Measurements from ENCODE around the gene WARS2.

Gene WARS2

GRCh38 chr1:119114786-119115185 is 25.7 kb downstream of the WARS2 start:
- Histone ChIP-seq H3K9ac (ENCODE audit: low read length in 2 of 2) (no peak overlapping the region), H3K36me3 (ENCODE audit: control insufficient read depth in 2 of 2, insufficient read depth in 2 of 2, low read length in 2 of 2) (no peaks in the 10 kb centered on the region), H3K4me1 (ENCODE audit: control insufficient read depth, insufficient read depth, low read length) (no peaks in the 10 kb centered on the region), H3K27me3 (ENCODE audit: control insufficient read depth in 1 of 2, insufficient read depth in 2 of 2, low read length in 2 of 2) (no peaks in the 10 kb centered on the region), H3K4me3 (ENCODE audit: low read length in 2 of 2) (no peak overlapping the region), H3K27ac (ENCODE audit: low read length) (no peak overlapping the region), H3K9me3 (ENCODE audit: control insufficient read depth in 2 of 2, low read length in 2 of 2) (no peaks in the 10 kb centered on the region)

- no peak overlapping the region for H3K4me3 ChIP-seq (ENCODE audit: low read length in 2 of 2)
- H3K27ac ChIP-seq (ENCODE audit: low read length): no peak overlapping the region
- H3K36me3 ChIP-seq (ENCODE audit: control insufficient read depth in 2 of 2, insufficient read depth in 2 of 2, low read length in 2 of 2): no peaks in the 10 kb centered on the region
- H3K4me1 ChIP-seq (ENCODE audit: control insufficient read depth, insufficient read depth, low read length): no peaks in the 10 kb centered on the region
- H3K9ac ChIP-seq (ENCODE audit: low read length in 2 of 2): no peak overlapping the region
- H3K9me3 ChIP-seq (ENCODE audit: control insufficient read depth in 2 of 2, low read length in 2 of 2): no peaks in the 10 kb centered on the region
- H3K27me3 ChIP-seq (ENCODE audit: control insufficient read depth in 1 of 2, insufficient read depth in 2 of 2, low read length in 2 of 2): no peaks in the 10 kb centered on the region
These were observed 27.7 kb downstream of the WARS2 start for GRCh38 chr1:119112791-119113190.

- H3K4me1 ChIP-seq (ENCODE audit: control insufficient read depth, insufficient read depth, low read length): no peaks in the 10 kb centered on the region
- no peaks in the 10 kb centered on the region for H3K27me3 ChIP-seq (ENCODE audit: control insufficient read depth in 1 of 2, insufficient read depth in 2 of 2, low read length in 2 of 2)
- H3K36me3 ChIP-seq (ENCODE audit: control insufficient read depth in 2 of 2, insufficient read depth in 2 of 2, low read length in 2 of 2): no peaks in the 10 kb centered on the region
- H3K4me3 ChIP-seq (ENCODE audit: low read length in 2 of 2): no peak overlapping the region
- no peak overlapping the region for H3K27ac ChIP-seq (ENCODE audit: low read length)
- no peaks in the 10 kb centered on the region for H3K9me3 ChIP-seq (ENCODE audit: control insufficient read depth in 2 of 2, low read length in 2 of 2)
- no peak overlapping the region for H3K9ac ChIP-seq (ENCODE audit: low read length in 2 of 2)
These were observed 28.2 kb downstream of the WARS2 start for GRCh38 chr1:119112244-119112643.

- H3K9ac ChIP-seq (ENCODE audit: low read length in 2 of 2): no peak overlapping the region
- H3K27ac ChIP-seq (ENCODE audit: low read length): no peak overlapping the region
- H3K4me1 ChIP-seq (ENCODE audit: control insufficient read depth, insufficient read depth, low read length): no peaks in the 10 kb centered on the region
- H3K36me3 ChIP-seq (ENCODE audit: control insufficient read depth in 2 of 2, insufficient read depth in 2 of 2, low read length in 2 of 2): no peaks in the 10 kb centered on the region
- no peaks in the 10 kb centered on the region for H3K27me3 ChIP-seq (ENCODE audit: control insufficient read depth in 1 of 2, insufficient read depth in 2 of 2, low read length in 2 of 2)
- H3K4me3 ChIP-seq (ENCODE audit: low read length in 2 of 2): no peak overlapping the region
- no peaks in the 10 kb centered on the region for H3K9me3 ChIP-seq (ENCODE audit: control insufficient read depth in 2 of 2, low read length in 2 of 2)
These were observed 31.5 kb downstream of the WARS2 start for GRCh38 chr1:119108988-119109387.

- H3K36me3 ChIP-seq (ENCODE audit: control insufficient read depth in 2 of 2, insufficient read depth in 2 of 2, low read length in 2 of 2): no peaks in the 10 kb centered on the region
- no peaks in the 10 kb centered on the region for H3K27me3 ChIP-seq (ENCODE audit: control insufficient read depth in 1 of 2, insufficient read depth in 2 of 2, low read length in 2 of 2)
- H3K9me3 ChIP-seq (ENCODE audit: control insufficient read depth in 2 of 2, low read length in 2 of 2): no peaks in the 10 kb centered on the region
- no peaks in the 10 kb centered on the region for H3K4me1 ChIP-seq (ENCODE audit: control insufficient read depth, insufficient read depth, low read length)
- no peak overlapping the region for H3K9ac ChIP-seq (ENCODE audit: low read length in 2 of 2)
- H3K27ac ChIP-seq (ENCODE audit: low read length): no peak overlapping the region
- no peak overlapping the region for H3K4me3 ChIP-seq (ENCODE audit: low read length in 2 of 2)
These were observed 36.7 kb downstream of the WARS2 start for GRCh38 chr1:119103764-119104163.

GRCh38 chr1:119102051-119102450 is 38.4 kb downstream of the WARS2 start:
- H3K27ac ChIP-seq (ENCODE audit: low read length): no peak overlapping the region

GRCh38 chr1:119101563-119101962 is 38.9 kb downstream of the WARS2 start:
- no peaks in the 10 kb centered on the region for H3K36me3 ChIP-seq (ENCODE audit: control insufficient read depth in 2 of 2, insufficient read depth in 2 of 2, low read length in 2 of 2)
- no peak overlapping the region for H3K27ac ChIP-seq (ENCODE audit: low read length)
- H3K9ac ChIP-seq (ENCODE audit: low read length in 2 of 2): no peak overlapping the region
- H3K9me3 ChIP-seq (ENCODE audit: control insufficient read depth in 2 of 2, low read length in 2 of 2): no peaks in the 10 kb centered on the region
- no peaks in the 10 kb centered on the region for H3K4me1 ChIP-seq (ENCODE audit: control insufficient read depth, insufficient read depth, low read length)
- no peaks in the 10 kb centered on the region for H3K27me3 ChIP-seq (ENCODE audit: control insufficient read depth in 1 of 2, insufficient read depth in 2 of 2, low read length in 2 of 2)
- no peak overlapping the region for H3K4me3 ChIP-seq (ENCODE audit: low read length in 2 of 2)

More at GRCh38 chr1:119102051-119102450, 38.4 kb downstream of the WARS2 start:
- H3K9me3 ChIP-seq (ENCODE audit: control insufficient read depth in 2 of 2, low read length in 2 of 2): no peaks in the 10 kb centered on the region
- no peak overlapping the region for H3K9ac ChIP-seq (ENCODE audit: low read length in 2 of 2)
- no peaks in the 10 kb centered on the region for H3K27me3 ChIP-seq (ENCODE audit: control insufficient read depth in 1 of 2, insufficient read depth in 2 of 2, low read length in 2 of 2)
- no peaks in the 10 kb centered on the region for H3K36me3 ChIP-seq (ENCODE audit: control insufficient read depth in 2 of 2, insufficient read depth in 2 of 2, low read length in 2 of 2)
- no peak overlapping the region for H3K4me3 ChIP-seq (ENCODE audit: low read length in 2 of 2)
- no peaks in the 10 kb centered on the region for H3K4me1 ChIP-seq (ENCODE audit: control insufficient read depth, insufficient read depth, low read length)

GRCh38 chr1:119099775-119100174 is 40.7 kb downstream of the WARS2 start:
- H3K27ac ChIP-seq (ENCODE audit: low read length): no peak overlapping the region
- H3K27me3 ChIP-seq (ENCODE audit: control insufficient read depth in 1 of 2, insufficient read depth in 2 of 2, low read length in 2 of 2): no peaks in the 10 kb centered on the region
- H3K9me3 ChIP-seq (ENCODE audit: control insufficient read depth in 2 of 2, low read length in 2 of 2): no peaks in the 10 kb centered on the region
- no peaks in the 10 kb centered on the region for H3K36me3 ChIP-seq (ENCODE audit: control insufficient read depth in 2 of 2, insufficient read depth in 2 of 2, low read length in 2 of 2)
- no peak overlapping the region for H3K9ac ChIP-seq (ENCODE audit: low read length in 2 of 2)
- H3K4me1 ChIP-seq (ENCODE audit: control insufficient read depth, insufficient read depth, low read length): no peaks in the 10 kb centered on the region
- no peak overlapping the region for H3K4me3 ChIP-seq (ENCODE audit: low read length in 2 of 2)

- Histone ChIP-seq H3K9me3 (ENCODE audit: control insufficient read depth in 2 of 2, low read length in 2 of 2) (no peaks in the 10 kb centered on the region), H3K36me3 (ENCODE audit: control insufficient read depth in 2 of 2, insufficient read depth in 2 of 2, low read length in 2 of 2) (no peaks in the 10 kb centered on the region), H3K9ac (ENCODE audit: low read length in 2 of 2) (no peak overlapping the region), H3K4me1 (ENCODE audit: control insufficient read depth, insufficient read depth, low read length) (no peaks in the 10 kb centered on the region), H3K4me3 (ENCODE audit: low read length in 2 of 2) (no peak overlapping the region), H3K27me3 (ENCODE audit: control insufficient read depth in 1 of 2, insufficient read depth in 2 of 2, low read length in 2 of 2) (no peaks in the 10 kb centered on the region), H3K27ac (ENCODE audit: low read length) (no peak overlapping the region)
These were observed 43.1 kb downstream of the WARS2 start for GRCh38 chr1:119097380-119097779.

- Histone ChIP-seq H3K36me3 (ENCODE audit: control insufficient read depth in 2 of 2, insufficient read depth in 2 of 2, low read length in 2 of 2) (no peaks in the 10 kb centered on the region), H3K4me1 (ENCODE audit: control insufficient read depth, insufficient read depth, low read length) (no peaks in the 10 kb centered on the region), H3K27ac (ENCODE audit: low read length) (no peak overlapping the region), H3K4me3 (ENCODE audit: low read length in 2 of 2) (no peak overlapping the region), H3K9me3 (ENCODE audit: control insufficient read depth in 2 of 2, low read length in 2 of 2) (no peaks in the 10 kb centered on the region), H3K27me3 (ENCODE audit: control insufficient read depth in 1 of 2, insufficient read depth in 2 of 2, low read length in 2 of 2) (no peaks in the 10 kb centered on the region), H3K9ac (ENCODE audit: low read length in 2 of 2) (no peak overlapping the region)
These were observed 46.7 kb downstream of the WARS2 start for GRCh38 chr1:119093721-119094120.

- H3K4me3 ChIP-seq (ENCODE audit: low read length in 2 of 2): no peak overlapping the region
- H3K9ac ChIP-seq (ENCODE audit: low read length in 2 of 2): no peak overlapping the region
- H3K36me3 ChIP-seq (ENCODE audit: control insufficient read depth in 2 of 2, insufficient read depth in 2 of 2, low read length in 2 of 2): no peaks in the 10 kb centered on the region
- no peak overlapping the region for H3K27ac ChIP-seq (ENCODE audit: low read length)
- no peaks in the 10 kb centered on the region for H3K4me1 ChIP-seq (ENCODE audit: control insufficient read depth, insufficient read depth, low read length)
- H3K27me3 ChIP-seq (ENCODE audit: control insufficient read depth in 1 of 2, insufficient read depth in 2 of 2, low read length in 2 of 2): no peaks in the 10 kb centered on the region
- H3K9me3 ChIP-seq (ENCODE audit: control insufficient read depth in 2 of 2, low read length in 2 of 2): no peaks in the 10 kb centered on the region
These were observed 48.8 kb downstream of the WARS2 start for GRCh38 chr1:119091618-119092017.
